H1 (cell line): ENCODE data around the gene MRPL33. TPM values are rescaled to one million over a fixed set of nuclear protein-coding genes. Genes with fewer than 3 reads are reported as not detected.

ENCODE experiments used
- ASH2L ChIP-seq: fragments of 200-600, 300-600 bp; sonication (generic); IDR thresholded peaks from one replicate; pipeline ENCODE4 v1.7.1; 2017; ENCODE audit warnings: low read length
- CTBP2 ChIP-seq: IDR thresholded peaks from 2 replicates; pipeline ENCODE4 v1.7.0; 2011; ENCODE audit warnings: borderline replicate concordance, mild to moderate bottlenecking, moderate library complexity, mixed read lengths, low read length; ENCODE audit not compliant: insufficient read depth, insufficient read length
- FOSL1 ChIP-seq: IDR thresholded peaks from 2 replicates; pipeline ENCODE4 v1.6.1; 2011; ENCODE audit warnings: mild to moderate bottlenecking, low read depth, low read length, moderate library complexity; ENCODE audit not compliant: insufficient read depth
- KDM1A ChIP-seq: fragments of 200-600, 300-600 bp; sonication (generic); IDR thresholded peaks from 2 replicates; pipeline ENCODE4 v1.7.1; 2016; ENCODE audit warnings: mild to moderate bottlenecking, low read length, borderline replicate concordance
- KDM4A ChIP-seq: IDR thresholded peaks from one replicate; pipeline ENCODE4 v1.7.1; 2012; ENCODE audit warnings: low read depth, mild to moderate bottlenecking, moderate library complexity, low read length, inconsistent platforms; ENCODE audit not compliant: severe bottlenecking
- PHF8 ChIP-seq: fragments of 200-600 bp; sonication (generic); conservative IDR thresholded peaks from 2 replicates; pipeline ENCODE4 v1.7.1; 2012; ENCODE audit warnings: low read depth, mild to moderate bottlenecking, inconsistent platforms, low read length, moderate library complexity
- POLR2A ChIP-seq, 2 experiments: IDR thresholded peaks; 1 replicate in 1 of 2; 2 replicates in 1 of 2; pipeline ENCODE4 v1.6.1; 2011; ENCODE audit warnings: low read depth in 2 of 2, low read length in 2 of 2, mild to moderate bottlenecking in 2 of 2; ENCODE audit errors: control extremely low read depth in 1 of 2
- SIN3A ChIP-seq, 2 experiments: IDR thresholded peaks in 1 of 2; conservative IDR thresholded peaks in 1 of 2; 2 replicates each; pipeline ENCODE4 v1.6.1; 2011 to 2012; ENCODE audit warnings: low read length in 2 of 2, improper control_type of control experiment in 1 of 2, low read depth in 1 of 2, mild to moderate bottlenecking in 1 of 2
- TCF12 ChIP-seq: IDR thresholded peaks from 2 replicates; pipeline ENCODE4 v1.6.1; 2011; ENCODE audit warnings: low read depth, mild to moderate bottlenecking, low read length
- polyA plus RNA-seq, 7 experiments: library from polyadenylated mRNA; depleted of rRNA in 3 of 7; stranded (reverse) in 5 of 7; unstranded in 2 of 7; fragments of >200 nt in 5 of 7; fragments of 200-250 nt in 2 of 7; gene quantifications; 1 replicate in 5 of 7; 2 replicates in 1 of 7; 4 replicates in 1 of 7; pipeline versions ENCODE4 v1.2.1 to v1.2.3, GENCODE V29; 2011 to 2013; ENCODE audit warnings: missing spikeins in 2 of 7, mixed read lengths in 2 of 7
- total RNA-seq: library from RNA; stranded (reverse); fragmentation: NEBNext Ultra II Directional; extraction: Animal tissue kit (Norgen Biotek cat#: 25700); gene quantifications from 2 replicates; pipeline ENCODE4 v1.2.1, GENCODE V29; 2021
- TF ChIP-seq, protein P1 (sequence below): fragments of 300-600 bp; sonication (generic); IDR thresholded peaks from 2 replicates; pipeline ENCODE4 v1.7.1; 2012; ENCODE audit warnings: low read length, moderate library complexity, mild to moderate bottlenecking, inconsistent platforms; ENCODE audit not compliant: insufficient replicate concordance

The MRPL33 gene
- total and polyA plus RNA-seq, 2 of the 8 experiments (the other 6 are each of a cell fraction or from before 2014, with no cell fraction given): 24.3 to 62.9 TPM

DNA sequence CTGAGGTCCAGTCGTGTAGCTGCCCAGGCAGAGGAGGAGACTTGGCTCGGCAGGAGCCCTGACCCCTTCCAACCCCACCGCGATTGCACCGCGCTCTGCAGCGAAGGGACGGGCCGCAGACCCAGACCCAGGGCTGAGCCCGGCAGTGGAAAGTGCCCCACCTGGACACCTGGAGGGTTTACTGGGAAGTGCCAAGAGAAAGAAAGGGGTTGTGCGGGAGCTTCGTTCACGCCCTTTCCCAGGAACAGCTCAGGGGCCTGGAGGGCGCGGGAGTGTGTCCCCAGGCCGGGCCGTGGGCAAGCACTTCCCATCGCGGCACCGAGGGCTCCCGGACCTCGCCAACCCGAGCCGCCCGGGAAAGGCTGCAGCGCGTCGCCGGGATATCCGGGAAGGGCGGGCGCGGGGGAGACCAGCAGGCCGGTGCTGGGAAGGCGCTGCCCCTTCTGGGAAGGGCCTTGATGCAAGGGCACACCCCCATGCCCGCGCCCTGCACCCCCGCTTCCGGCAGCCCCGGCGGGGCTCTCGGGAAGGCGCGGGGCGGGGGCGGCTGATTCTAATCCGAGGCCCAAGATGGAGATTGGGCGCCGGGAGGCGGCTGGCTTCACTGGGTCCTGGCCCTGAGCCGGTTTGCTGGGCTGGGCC is 36.1 kb upstream of the MRPL33 start (continued):
- TF ChIP-seq, protein P1, sequence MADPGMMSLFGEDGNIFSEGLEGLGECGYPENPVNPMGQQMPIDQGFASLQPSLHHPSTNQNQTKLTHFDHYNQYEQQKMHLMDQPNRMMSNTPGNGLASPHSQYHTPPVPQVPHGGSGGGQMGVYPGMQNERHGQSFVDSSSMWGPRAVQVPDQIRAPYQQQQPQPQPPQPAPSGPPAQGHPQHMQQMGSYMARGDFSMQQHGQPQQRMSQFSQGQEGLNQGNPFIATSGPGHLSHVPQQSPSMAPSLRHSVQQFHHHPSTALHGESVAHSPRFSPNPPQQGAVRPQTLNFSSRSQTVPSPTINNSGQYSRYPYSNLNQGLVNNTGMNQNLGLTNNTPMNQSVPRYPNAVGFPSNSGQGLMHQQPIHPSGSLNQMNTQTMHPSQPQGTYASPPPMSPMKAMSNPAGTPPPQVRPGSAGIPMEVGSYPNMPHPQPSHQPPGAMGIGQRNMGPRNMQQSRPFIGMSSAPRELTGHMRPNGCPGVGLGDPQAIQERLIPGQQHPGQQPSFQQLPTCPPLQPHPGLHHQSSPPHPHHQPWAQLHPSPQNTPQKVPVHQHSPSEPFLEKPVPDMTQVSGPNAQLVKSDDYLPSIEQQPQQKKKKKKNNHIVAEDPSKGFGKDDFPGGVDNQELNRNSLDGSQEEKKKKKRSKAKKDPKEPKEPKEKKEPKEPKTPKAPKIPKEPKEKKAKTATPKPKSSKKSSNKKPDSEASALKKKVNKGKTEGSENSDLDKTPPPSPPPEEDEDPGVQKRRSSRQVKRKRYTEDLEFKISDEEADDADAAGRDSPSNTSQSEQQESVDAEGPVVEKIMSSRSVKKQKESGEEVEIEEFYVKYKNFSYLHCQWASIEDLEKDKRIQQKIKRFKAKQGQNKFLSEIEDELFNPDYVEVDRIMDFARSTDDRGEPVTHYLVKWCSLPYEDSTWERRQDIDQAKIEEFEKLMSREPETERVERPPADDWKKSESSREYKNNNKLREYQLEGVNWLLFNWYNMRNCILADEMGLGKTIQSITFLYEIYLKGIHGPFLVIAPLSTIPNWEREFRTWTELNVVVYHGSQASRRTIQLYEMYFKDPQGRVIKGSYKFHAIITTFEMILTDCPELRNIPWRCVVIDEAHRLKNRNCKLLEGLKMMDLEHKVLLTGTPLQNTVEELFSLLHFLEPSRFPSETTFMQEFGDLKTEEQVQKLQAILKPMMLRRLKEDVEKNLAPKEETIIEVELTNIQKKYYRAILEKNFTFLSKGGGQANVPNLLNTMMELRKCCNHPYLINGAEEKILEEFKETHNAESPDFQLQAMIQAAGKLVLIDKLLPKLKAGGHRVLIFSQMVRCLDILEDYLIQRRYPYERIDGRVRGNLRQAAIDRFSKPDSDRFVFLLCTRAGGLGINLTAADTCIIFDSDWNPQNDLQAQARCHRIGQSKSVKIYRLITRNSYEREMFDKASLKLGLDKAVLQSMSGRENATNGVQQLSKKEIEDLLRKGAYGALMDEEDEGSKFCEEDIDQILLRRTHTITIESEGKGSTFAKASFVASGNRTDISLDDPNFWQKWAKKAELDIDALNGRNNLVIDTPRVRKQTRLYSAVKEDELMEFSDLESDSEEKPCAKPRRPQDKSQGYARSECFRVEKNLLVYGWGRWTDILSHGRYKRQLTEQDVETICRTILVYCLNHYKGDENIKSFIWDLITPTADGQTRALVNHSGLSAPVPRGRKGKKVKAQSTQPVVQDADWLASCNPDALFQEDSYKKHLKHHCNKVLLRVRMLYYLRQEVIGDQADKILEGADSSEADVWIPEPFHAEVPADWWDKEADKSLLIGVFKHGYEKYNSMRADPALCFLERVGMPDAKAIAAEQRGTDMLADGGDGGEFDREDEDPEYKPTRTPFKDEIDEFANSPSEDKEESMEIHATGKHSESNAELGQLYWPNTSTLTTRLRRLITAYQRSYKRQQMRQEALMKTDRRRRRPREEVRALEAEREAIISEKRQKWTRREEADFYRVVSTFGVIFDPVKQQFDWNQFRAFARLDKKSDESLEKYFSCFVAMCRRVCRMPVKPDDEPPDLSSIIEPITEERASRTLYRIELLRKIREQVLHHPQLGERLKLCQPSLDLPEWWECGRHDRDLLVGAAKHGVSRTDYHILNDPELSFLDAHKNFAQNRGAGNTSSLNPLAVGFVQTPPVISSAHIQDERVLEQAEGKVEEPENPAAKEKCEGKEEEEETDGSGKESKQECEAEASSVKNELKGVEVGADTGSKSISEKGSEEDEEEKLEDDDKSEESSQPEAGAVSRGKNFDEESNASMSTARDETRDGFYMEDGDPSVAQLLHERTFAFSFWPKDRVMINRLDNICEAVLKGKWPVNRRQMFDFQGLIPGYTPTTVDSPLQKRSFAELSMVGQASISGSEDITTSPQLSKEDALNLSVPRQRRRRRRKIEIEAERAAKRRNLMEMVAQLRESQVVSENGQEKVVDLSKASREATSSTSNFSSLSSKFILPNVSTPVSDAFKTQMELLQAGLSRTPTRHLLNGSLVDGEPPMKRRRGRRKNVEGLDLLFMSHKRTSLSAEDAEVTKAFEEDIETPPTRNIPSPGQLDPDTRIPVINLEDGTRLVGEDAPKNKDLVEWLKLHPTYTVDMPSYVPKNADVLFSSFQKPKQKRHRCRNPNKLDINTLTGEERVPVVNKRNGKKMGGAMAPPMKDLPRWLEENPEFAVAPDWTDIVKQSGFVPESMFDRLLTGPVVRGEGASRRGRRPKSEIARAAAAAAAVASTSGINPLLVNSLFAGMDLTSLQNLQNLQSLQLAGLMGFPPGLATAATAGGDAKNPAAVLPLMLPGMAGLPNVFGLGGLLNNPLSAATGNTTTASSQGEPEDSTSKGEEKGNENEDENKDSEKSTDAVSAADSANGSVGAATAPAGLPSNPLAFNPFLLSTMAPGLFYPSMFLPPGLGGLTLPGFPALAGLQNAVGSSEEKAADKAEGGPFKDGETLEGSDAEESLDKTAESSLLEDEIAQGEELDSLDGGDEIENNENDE: no peak
- 0 out of 2 replicates have a peak, but pooled peaks have one; percentile 6 for TF ChIP-seq KDM1A
- TF ChIP-seq ASH2L: peak; percentile 86
- TF ChIP-seq POLR2A (IDR thresholded peaks at IDR 0.05; ENCODE audit: control extremely low read depth in 1 of 2, low read depth in 2 of 2, low read length in 2 of 2): peak; percentile 62 to 79
- TF ChIP-seq FOSL1: no peak
- TF ChIP-seq SIN3A (conservative IDR thresholded peaks at IDR 0.05 in 1 of 2, IDR thresholded peaks at IDR 0.05 in 1 of 2; ENCODE audit: low read depth in 1 of 2, low read length in 2 of 2): 0 out of 4 replicates have a peak, but pooled peaks of 1 of the 2 experiments have one; percentile 40
- peak; percentile 0 for TF ChIP-seq CTBP2
- peak; percentile 56 for TF ChIP-seq KDM4A
- peak; percentile 76 for TF ChIP-seq PHF8
- TF ChIP-seq TCF12: no peak
